Stomach (tissue), 4 donors: ENCODE data around the gene FBXL5.

Experiments used
- POLR2A ChIP-seq, 4 donors: fragments of 450-650 bp; IDR thresholded peaks; one replicate each; pipeline ENCODE4 v1.6.1; 2016; ENCODE audit warnings: antibody characterized with exemption in 4 of 4, control low read depth in 2 of 4, mild to moderate bottlenecking in 1 of 4, moderate library complexity in 1 of 4
- POLR2AphosphoS5 ChIP-seq, 3 donors: sonication (generic); formaldehyde crosslinking; IDR thresholded peaks; one replicate each; pipeline ENCODE4 v1.6.1; 2016; ENCODE audit warnings: antibody characterized with exemption in 3 of 3
- TF ChIP-seq, protein P1 (sequence below), 7 experiments: fragments of 450-650 bp in 4 of 7; fragments of 200-600 bp in 3 of 7; sonication (generic) in 3 of 7; IDR thresholded peaks; one replicate each; pipeline ENCODE4 v1.5.1; 2016 to 2019; ENCODE audit warnings: antibody characterized with exemption in 7 of 7, control low read depth in 2 of 7, mild to moderate bottlenecking in 1 of 7

GRCh38 chr4:15575966-15576365, 79.2 kb downstream of the FBXL5 start:
- TF ChIP-seq POLR2A (IDR thresholded peaks at IDR 0.05) = no peak
- TF ChIP-seq, protein P1, sequence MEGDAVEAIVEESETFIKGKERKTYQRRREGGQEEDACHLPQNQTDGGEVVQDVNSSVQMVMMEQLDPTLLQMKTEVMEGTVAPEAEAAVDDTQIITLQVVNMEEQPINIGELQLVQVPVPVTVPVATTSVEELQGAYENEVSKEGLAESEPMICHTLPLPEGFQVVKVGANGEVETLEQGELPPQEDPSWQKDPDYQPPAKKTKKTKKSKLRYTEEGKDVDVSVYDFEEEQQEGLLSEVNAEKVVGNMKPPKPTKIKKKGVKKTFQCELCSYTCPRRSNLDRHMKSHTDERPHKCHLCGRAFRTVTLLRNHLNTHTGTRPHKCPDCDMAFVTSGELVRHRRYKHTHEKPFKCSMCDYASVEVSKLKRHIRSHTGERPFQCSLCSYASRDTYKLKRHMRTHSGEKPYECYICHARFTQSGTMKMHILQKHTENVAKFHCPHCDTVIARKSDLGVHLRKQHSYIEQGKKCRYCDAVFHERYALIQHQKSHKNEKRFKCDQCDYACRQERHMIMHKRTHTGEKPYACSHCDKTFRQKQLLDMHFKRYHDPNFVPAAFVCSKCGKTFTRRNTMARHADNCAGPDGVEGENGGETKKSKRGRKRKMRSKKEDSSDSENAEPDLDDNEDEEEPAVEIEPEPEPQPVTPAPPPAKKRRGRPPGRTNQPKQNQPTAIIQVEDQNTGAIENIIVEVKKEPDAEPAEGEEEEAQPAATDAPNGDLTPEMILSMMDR (IDR thresholded peaks at IDR 0.05) = no peak
- no peak for TF ChIP-seq POLR2AphosphoS5 (IDR thresholded peaks at IDR 0.05)
